SKM-1 treated with dmso at 0.1 percent for 144 hours (cell line): ENCODE data around the gene MACROD2.

Source experiments
- DNase-seq: peaks from one replicate; lab custom pipeline; 2025; ENCODE audit not compliant: unreplicated experiment; lab: John Stamatoyannopoulos, UW

MACROD2 gene

DNA sequence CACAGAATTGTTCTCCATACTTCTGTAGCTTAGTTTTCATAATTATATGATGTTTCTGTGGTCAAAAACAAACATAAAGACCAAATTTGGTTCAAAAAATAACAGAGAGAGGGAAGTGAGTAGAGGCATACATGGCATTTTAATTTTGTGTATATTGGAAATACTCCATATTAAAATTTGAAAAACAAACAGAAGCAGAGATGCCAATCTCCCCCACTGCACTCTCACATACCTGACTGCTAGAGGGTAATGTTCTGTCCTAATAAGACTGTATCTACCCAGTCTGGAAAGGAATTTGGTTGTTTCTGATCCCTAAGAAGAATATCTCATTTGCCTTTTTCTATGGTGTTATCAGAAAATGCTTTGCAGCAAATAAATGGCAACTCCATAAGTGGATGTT is 1301.1 kb downstream of the MACROD2 start:
- DNase-seq: no peak

DNA sequence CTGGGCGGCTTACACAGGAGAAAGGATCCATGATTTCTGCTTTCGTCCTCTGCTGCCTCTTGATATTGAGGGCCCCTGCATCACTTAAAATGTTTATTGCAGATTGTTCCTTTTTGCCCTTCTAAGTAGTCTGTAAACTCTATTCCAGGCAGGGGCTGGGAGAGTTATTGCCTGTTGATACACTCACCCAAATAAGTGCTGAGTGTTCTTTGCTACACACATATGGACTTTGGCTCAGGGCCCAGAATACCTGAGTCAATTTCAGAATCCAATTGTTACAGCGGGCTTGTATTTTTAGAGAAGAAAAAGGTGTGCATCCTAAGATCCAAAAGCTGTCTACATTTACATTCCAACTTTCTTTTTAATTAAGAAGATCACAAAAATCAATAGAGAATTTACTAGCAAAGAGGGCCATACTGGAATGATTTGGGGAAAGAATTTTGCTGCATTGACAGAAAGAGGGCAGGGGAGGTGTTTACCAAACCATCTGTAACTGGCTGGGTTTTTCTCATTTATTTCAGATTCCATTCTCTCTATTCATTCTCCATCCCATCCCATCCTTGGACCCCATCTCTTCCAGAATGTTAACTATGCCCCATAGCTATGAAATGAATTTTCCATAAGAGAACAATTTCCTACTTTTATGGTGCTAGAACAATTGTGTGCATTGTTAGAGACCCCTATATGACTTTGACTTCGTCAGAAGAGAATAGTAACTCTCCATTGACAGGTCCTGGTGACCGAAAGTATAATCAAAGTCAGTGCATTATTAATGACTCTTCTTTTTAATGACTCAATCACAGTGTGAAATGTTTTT is 1302.0 kb downstream of the MACROD2 start:
- DNase-seq: no peak

DNA sequence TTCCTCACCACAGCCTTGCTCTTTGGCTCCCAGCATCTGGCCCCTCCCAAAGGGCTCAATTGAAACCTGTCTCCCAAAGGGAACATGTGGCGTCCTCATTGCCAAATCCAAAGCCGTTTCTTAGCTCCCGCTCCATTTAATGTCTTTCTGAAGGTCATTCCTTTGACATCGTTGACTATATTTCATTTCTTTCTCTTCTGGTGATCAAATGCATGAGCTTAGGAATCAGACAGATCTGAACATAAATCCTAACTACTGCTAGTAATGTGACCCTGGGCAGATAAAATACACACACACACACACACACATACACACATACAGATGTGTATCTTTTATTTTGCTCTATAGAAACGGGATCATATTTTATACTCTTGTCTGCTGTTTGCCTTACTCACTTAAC is 1306.8 kb downstream of the MACROD2 start:
- no peak for DNase-seq

DNA sequence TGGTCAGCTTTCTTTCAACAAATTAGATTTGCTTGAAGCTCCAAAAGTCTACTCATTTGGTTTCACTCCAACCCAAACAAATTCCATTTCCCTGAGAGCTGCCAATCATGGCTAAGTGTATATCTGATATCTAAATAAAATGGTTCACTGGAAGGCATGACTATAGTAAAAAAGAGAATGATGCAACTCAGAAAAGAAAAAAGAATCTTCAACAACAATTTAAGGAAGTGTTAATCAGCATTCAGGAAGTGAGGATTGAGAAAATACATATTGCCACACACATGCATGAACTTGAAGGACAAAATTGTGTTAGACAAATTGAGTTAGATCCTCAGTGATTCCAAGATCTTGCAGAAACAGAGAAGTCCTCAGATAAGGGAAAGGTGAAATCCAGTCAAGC is 1315.0 kb downstream of the MACROD2 start:
- peak; percentile 71 for DNase-seq

DNA sequence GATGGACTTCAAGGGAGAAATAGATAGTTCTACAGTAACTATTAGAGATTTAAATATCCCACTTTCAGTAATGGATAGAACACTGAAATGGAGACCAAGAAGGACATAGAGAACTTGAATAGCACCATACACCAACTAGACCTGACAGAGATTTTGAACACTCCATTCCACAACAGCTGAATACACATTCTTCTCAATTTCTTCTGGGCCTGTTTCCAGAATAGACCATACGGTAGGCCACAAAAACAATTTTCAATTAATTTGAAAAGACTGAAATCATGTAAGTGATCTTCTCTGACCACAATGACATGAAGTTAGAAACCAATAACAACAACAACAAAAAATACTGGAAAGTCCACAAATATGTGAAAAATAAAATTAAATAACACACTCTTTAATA is 1321.2 kb downstream of the MACROD2 start:
- DNase-seq: no peak

DNA sequence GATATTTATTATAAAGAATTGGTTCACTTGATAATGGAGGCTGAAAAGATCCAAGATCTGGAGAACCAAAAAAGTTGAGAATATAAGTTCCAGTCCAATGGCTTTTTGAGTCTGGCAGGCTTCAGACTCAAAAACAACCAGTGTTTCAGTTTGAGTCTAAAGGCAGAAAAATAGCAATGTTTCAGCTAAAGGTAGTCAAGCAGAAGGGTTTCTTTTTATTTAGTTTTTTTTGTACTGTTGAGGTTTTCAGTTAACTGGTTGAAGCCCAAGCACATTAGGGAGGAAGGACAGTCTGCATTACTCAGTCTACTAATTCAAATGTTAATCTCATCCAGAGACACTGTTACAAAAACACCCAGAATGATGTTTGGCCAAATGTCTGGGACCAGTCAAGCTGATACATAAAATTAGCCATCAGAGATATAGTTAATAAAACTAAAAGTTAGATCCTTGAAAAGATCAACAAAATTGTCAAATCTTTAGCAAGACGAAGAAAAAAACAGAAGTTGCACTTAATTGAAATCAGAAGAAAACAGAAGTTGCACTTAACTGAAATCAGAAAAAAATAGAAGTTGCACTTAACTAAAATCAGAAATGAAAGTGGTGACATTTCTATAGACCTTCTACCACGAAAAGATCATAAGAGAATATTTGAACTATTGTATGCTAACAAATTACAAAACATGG is 1322.4 kb downstream of the MACROD2 start:
- DNase-seq: no peak

DNA sequence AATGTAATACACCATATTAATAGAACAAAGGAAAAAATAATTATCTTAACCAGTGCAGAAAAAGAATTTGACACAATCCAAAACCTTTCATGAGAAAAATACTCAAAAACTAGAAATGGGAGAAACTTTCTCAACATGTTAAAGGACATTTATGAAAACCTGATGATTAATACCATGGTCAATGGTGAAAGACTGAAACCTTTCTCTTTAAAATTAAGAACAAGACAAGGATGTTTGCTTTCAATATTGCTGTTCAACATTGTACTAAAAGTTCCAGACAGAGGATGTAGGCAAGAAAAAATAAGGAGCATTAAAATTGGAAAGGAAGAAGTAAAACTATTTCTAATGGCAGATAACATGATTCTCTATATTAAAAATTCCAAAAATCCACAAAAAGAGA is 1323.4 kb downstream of the MACROD2 start:
- no peak for DNase-seq

DNA sequence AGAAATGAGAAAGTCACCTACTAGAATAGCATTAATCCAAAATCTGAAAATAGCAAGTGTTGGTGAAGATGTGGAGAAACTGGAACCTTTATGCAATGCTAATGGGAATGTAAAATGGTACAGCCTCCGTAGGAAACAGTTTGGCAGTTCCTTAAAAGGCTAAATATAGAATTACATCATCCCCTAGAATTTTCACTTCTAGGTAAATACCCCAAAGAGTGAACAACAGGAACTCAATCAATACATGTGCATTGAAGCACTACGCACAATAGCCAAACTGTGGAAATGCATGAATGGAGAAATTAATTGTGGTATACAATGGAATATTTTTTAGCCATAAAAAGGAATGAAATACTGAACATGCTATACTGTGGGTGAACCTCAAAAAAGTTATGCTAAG is 1324.1 kb downstream of the MACROD2 start:
- DNase-seq: no peak

DNA sequence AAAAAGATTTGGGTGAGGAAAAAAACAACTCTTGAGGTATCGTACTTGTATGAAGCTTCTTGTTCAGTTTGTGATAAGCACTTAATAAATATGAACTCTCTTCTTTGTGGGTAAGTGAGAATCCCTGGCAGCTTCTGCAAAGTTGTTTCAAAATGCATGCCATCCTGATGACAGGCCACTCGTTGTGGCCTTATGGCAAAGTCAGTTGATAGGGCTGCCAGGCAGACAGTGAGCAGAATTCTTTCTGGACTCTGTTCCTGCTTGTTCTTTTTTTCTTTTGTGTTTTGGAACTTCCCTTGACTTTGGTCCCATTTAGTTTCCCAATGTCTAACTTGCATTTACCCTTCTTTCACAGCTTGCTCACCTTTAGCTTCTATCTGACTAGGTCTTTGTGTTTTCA is 1325.6 kb downstream of the MACROD2 start:
- no peak for DNase-seq

DNA sequence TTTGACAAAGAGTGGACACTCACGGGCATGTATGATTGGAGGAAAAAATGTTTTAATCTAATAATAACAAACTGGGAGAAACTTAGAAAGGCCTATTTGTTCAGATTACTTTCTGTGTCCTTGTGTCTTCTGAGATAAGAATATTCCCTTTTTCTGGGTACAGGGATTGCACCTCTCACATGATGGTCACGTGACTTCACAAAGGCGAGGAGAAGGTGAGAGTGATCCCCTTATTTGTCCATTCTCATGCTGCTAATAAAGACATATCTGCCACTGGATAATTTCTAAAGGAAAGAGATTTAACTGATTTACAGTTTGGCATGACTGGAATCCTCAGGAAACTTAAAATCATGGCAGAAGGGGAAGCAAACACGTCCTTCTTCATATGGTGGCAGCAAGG is 1331.8 kb downstream of the MACROD2 start:
- DNase-seq: no peak

DNA sequence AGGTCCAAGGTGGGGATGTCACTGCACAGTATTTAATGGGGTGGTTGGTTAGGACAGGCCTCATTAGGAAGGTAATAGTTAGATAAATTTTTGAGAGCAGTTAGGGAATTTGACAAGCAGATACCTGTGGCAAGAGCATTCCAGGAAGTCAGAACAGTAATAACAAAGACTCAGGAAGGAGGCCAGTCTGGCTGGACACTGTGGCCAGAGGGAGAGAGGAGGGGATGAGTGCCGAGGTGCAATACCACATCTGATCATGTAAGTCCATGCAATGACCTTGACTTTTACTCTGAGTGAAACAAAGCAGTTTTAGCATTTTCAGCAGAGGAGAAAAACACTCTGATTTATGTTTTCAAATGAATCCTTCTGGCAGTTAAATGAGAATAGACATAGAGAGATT is 1332.8 kb downstream of the MACROD2 start:
- DNase-seq: no peak

DNA sequence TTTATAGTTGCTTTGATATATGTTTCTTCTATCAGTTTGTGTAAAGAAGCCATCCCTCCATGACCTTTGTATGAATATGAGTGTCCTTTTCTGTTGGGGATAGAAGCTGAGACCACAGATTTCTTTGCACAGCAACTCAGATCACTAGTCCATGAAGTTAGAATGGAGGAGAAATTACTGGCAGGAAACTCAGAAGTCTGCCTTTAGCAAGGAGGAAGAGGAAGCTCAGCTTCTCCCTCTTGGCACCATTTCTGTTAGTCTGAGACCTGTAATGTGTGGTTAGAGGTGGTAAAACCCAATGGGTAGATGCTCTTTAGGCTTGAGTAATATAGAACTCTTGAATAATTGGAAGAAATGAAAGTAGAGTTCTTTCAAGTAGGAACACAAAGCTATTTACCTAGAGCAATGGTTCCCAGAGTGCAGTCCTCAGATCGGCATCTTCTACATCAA is 1337.4 kb downstream of the MACROD2 start:
- no peak for DNase-seq

DNA sequence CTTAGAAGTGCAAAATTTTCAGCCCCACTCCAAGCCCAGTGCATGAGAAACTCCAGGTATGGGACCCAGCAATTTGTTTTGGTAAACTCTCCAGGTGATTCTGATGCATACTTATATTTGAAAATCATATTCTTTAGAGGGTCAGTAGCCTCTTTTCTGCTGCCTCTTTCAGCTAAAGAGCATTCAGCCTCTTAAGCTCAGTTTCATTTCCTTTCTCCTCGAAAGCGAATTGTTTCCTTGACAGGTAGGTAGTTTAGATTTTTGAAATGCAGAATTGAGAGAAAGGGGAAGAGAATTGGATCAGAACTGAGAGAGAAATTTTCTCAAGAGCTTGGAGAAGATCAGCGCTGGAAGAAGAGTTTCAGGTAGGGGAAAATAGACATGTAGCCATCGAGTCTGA is 1337.9 kb downstream of the MACROD2 start:
- no peak for DNase-seq

DNA sequence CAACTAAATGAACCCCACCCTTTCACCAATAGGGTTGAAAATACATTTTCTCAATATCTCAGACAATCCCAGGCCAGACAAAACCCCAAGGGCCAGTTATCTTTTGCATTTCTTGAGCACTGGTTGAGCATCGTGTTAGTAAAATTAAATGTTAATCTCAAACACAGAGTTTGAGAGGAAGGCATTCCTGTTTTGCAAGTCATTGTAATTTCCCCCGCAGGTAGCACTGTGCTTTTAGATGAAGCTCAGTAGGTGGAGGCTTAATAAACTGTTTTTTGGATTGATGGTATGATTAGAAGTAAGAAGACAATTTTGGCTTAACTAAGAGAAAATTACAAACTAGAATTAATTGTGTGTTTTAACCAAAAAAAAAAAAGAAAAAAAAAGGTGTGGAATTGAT is 1340.7 kb downstream of the MACROD2 start:
- DNase-seq: no peak

DNA sequence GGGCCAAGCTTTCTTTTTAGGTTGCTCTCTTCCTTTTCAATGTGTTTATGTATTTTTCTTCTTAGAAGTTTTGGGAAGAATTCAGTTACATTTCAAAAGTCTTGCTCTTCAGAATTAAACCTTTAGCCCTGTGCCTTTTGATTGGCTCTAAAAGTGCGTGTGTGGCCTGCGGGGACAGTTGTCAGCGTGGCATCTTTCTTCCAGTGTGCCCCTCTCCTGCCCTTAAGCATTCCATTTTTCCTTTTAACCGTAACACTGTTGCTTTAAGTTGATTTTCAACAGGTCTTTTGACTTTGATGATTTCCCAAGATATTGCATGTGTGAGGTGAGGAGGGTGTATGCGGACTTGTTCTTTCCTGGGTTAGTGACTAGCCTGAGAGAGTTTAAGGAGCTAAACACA is 1341.2 kb downstream of the MACROD2 start:
- no peak for DNase-seq

DNA sequence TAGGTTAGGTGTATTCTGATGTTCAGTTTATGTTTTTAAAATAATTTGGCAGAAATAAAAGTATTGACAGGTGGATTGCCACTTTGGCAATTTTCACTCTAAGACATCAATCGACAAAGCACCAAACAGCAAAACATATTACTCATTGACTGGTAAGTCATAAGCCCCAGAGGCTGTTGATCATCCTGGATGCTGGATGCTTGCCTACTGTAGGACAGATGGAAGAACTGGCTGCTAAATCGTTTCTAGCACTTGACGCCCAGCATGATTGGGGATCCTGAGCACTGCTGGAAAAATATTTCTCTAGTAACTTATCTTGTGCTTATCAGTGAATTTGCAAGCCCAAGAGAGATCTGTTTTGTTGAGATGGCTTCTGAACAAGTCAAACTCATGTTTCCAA is 1343.9 kb downstream of the MACROD2 start:
- DNase-seq: no peak

DNA sequence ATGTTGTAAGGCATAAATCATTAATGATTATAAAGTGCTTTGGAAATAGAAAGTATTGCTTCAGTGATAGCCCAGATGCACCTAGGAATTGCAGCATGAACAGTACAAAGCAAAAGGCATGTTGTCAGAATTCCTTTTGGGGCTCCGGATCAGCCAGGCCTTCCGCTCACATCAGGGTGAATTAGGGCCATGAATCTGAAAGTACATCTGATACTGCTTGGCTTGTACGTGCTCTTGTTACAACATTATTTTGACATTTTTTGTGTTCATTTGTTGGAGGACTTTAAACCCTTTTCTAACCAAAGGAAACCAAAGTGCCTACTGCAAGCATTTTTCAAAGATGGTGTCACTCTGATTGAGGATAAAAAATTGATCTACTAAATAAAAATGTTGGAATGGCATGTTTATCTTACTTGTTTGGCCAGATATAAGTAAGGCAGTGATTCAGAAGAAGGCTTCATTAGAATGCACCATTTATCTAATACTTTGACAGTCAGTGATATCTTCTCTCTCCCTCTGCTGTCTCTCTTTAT is 1347.7 kb downstream of the MACROD2 start:
- DNase-seq: no peak

DNA sequence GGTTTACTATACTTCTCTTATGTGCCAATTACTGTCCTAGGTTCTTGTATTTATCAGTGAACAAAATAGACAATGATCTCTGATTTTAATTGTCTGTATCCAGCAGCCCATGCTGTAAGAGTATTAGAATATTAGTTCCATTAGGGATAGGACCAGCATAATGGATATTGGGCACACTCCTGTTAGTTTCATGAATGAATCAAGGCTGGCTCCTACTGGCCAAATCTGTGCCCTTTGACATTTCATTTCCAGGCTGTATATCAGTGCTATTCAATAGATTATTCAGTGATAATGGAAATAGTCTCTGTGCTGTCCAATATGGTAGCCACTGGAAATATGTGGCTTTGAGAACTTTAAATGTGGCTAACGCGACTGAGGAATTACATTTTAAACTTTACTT is 1350.0 kb downstream of the MACROD2 start:
- no peak for DNase-seq

DNA sequence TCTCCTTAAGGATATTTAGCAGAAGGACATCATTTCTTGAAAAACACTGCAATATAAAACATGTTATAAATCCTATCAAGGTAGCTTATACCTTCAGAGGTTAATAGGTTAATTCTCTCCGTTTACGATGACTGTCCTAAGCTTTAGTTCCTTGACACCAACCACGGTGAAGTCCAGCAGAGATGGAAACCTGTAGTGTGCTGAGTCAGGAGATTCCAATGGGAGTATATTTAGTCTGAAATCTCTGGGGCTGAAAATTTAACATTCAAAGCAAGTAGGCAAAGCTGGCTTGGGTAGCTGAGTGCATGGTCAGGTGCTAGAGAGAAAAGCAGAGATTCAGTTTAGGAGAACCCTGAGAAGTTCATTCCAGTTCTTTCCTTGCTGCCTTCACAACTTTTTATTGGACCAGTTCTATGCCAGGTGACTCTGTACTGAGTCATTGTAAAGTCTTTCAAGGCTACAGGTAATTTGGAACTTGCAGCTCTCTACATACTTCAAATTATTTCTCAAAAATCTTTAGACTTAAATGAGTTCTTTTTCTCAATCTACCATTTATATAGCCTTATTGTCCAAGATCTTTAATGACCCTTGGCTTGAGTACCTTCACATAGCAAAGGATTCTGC is 1351.5 kb downstream of the MACROD2 start:
- no peak for DNase-seq

DNA sequence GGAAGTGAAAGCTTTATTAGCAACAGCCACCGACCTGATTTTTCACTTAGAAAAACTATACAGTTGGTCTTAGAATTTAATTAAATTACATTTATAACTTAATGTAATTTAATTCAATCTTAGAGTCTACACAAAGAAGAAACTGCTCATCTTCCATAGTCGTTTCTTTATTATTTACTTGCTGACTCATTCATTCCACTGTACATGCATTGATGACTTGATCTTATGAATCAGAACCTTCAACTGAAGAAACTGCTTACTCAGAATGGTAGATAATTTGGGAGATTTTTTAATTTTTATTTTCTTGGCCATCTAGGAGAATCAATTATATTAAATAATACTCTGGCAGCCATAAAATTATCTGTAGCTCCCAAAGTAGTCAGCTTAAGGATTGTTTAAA is 1363.7 kb downstream of the MACROD2 start:
- no peak for DNase-seq

DNA sequence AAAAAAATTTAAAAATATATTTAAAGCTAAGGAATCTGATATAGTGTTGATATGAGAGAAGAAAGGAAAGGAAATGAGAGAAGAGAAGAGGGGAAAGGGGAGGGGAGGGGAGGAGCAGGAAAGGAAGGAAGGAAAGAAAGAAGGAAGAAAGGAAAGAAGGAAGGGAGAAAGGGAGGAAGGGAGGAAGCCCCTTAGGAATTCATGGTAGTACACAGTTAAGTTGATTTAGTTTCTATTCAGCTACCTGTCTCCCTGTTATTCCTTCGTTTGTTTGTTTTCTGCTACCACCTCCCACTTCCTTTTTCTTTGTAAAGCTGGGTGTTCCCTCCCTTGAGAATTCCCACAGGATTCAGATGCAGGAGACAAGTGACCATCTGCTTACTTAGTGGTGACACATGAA is 1367.5 kb downstream of the MACROD2 start:
- no peak for DNase-seq

DNA sequence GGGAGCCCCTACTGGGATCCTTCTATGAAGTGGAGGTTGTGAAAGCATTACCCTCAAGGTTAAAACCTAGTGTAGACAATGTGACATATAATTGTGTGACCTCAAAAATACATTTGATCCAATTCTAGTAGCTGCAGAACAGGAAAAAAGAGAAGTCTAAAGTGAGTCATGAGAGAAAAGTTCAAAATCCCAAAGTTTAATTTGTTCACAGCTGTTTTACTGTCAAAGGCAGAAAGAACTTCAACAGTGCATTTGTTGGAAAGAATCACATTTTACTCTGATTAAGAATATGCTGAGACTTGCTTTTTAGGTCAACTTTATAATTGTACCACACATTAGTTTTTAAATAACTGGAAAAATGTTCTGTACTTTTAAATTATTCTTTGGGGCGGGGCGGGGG is 1369.5 kb downstream of the MACROD2 start:
- DNase-seq: no peak
